GM18499 (cell line): ENCODE results near the gene KASH5.

ENCODE experiments used
- ATAC-seq: cut with Tn5 transposase; IDR thresholded peaks from one replicate; pipeline ENCODE4 v1.9.1; 2021; ENCODE audit warnings: moderate number of reproducible peaks; ENCODE audit not compliant: insufficient read depth, unreplicated experiment

The KASH5 gene

GRCh38 chr19:49387936-49388372, at the start of gene KASH5:
Gene KASH5 (plus strand): TSS chr19:49388249. CDS start chr19:49390884, 2,635 bp downstream.
- no peak for ATAC-seq

GRCh38 chr19:49338691-49339300, 49.3 kb upstream of the KASH5 start:
- no peak for ATAC-seq

GRCh38 chr19:49339301-49340068, 48.6 kb upstream of the KASH5 start:
- ATAC-seq, result no peak

GRCh38 chr19:49340069-49340864, 47.8 kb upstream of the KASH5 start:
- ATAC-seq, result peak; percentile 48

GRCh38 chr19:49340865-49341718, 47.0 kb upstream of the KASH5 start:
- ATAC-seq, result no peak

- ATAC-seq, result no peak
These were observed 45.7 kb upstream of the KASH5 start for GRCh38 chr19:49342291-49342721.

GRCh38 chr19:49343123-49343522, 44.9 kb upstream of the KASH5 start:
- ATAC-seq, result no peak

GRCh38 chr19:49344505-49345423, 43.3 kb upstream of the KASH5 start:
- ATAC-seq, result no peak

- ATAC-seq, result no peak
These were observed 40.9 kb upstream of the KASH5 start for GRCh38 chr19:49347191-49347590.

- ATAC-seq, result no peak
These were observed 40.2 kb upstream of the KASH5 start for GRCh38 chr19:49347835-49348234.

GRCh38 chr19:49348305-49349189, 39.5 kb upstream of the KASH5 start:
- ATAC-seq, result no peak

- ATAC-seq, result no peak
These were observed 38.5 kb upstream of the KASH5 start for GRCh38 chr19:49349567-49349966.

- no peak for ATAC-seq
These were observed 32.1 kb upstream of the KASH5 start for GRCh38 chr19:49355909-49356353.

- no peak for ATAC-seq
These were observed 31.7 kb upstream of the KASH5 start for GRCh38 chr19:49356382-49356781.

GRCh38 chr19:49357186-49357585, 30.9 kb upstream of the KASH5 start:
- ATAC-seq, result no peak

GRCh38 chr19:49359851-49360820, 27.9 kb upstream of the KASH5 start:
- no peak for ATAC-seq
